H9 (cell line): Measurements from ENCODE around the gene IFT80. TPM values are rescaled to one million over a fixed set of nuclear protein-coding genes. Genes with fewer than 3 reads are reported as not detected.

Experiments
- DNase-seq: peaks from one replicate; pipeline ENCODE4 v3.0.0-alpha.2; 2017
- H2AFZ ChIP-seq: one replicate; pipeline ENCODE4 v1.6.1; 2013; ENCODE audit warnings: mild to moderate bottlenecking, low read length, control low read depth, moderate library complexity
- H2AK5ac ChIP-seq: 2 replicates; pipeline ENCODE4 v1.6.1; 2013; ENCODE audit warnings: low read length, control low read depth, mixed read lengths; ENCODE audit not compliant: insufficient read length
- H2BK120ac ChIP-seq: one replicate; pipeline ENCODE4 v1.6.1; 2013; ENCODE audit warnings: low read depth, mild to moderate bottlenecking, low read length, control low read depth, inconsistent platforms; ENCODE audit not compliant: poor library complexity, severe bottlenecking
- H2BK12ac ChIP-seq: 2 replicates; pipeline ENCODE4 v1.6.1; 2013; ENCODE audit warnings: low read length, control low read depth, mixed read lengths, low read depth; ENCODE audit not compliant: insufficient read length
- H2BK15ac ChIP-seq: 2 replicates; pipeline ENCODE4 v1.6.1; 2013; ENCODE audit warnings: low read depth, low read length, control low read depth
- H2BK20ac ChIP-seq: one replicate; pipeline ENCODE4 v1.6.1; 2013; ENCODE audit warnings: low read depth, mild to moderate bottlenecking, low read length, control low read depth, inconsistent platforms; ENCODE audit not compliant: poor library complexity, severe bottlenecking
- H2BK5ac ChIP-seq: 2 replicates; pipeline ENCODE4 v1.6.1; 2013; ENCODE audit warnings: low read length, control low read depth, mixed read lengths; ENCODE audit not compliant: insufficient read length
- H3K14ac ChIP-seq: 2 replicates; pipeline ENCODE4 v1.6.1; 2013; ENCODE audit warnings: low read length, control low read depth; ENCODE audit not compliant: insufficient read depth
- H3K18ac ChIP-seq: 2 replicates; pipeline ENCODE4 v1.6.1; 2013; ENCODE audit warnings: low read depth, mild to moderate bottlenecking, mixed read lengths, low read length, control low read depth; ENCODE audit not compliant: insufficient read length
- H3K23ac ChIP-seq: 2 replicates; pipeline ENCODE4 v1.6.1; 2013; ENCODE audit warnings: low read length, control low read depth, mixed read lengths, low read depth; ENCODE audit not compliant: insufficient read length
- H3K23me2 ChIP-seq: 2 replicates; pipeline ENCODE4 v1.6.1; 2013; ENCODE audit warnings: low read depth, mild to moderate bottlenecking, mixed read lengths, low read length, control low read depth; ENCODE audit not compliant: insufficient read length, poor library complexity, severe bottlenecking
- H3K27ac ChIP-seq: 2 replicates; pipeline ENCODE4 v1.5.1; 2013; ENCODE audit warnings: low read length, control low read depth, mixed read lengths, low read depth; ENCODE audit not compliant: insufficient read length
- H3K27me3 ChIP-seq: 2 replicates; pipeline ENCODE4 v1.6.1; 2013; ENCODE audit warnings: low read length, control low read depth, inconsistent platforms; ENCODE audit not compliant: insufficient read depth
- H3K4ac ChIP-seq: 2 replicates; pipeline ENCODE4 v1.6.1; 2013; ENCODE audit warnings: low read depth, mild to moderate bottlenecking, control low read depth, inconsistent platforms, low read length, moderate library complexity
- H3K4me1 ChIP-seq: 2 replicates; pipeline ENCODE4 v1.6.1; 2013; ENCODE audit warnings: low read length, control low read depth, inconsistent platforms; ENCODE audit not compliant: insufficient read depth
- H3K4me2 ChIP-seq: 2 replicates; pipeline ENCODE4 v1.6.1; 2013; ENCODE audit warnings: low read length, control low read depth, mixed read lengths; ENCODE audit not compliant: insufficient read length, insufficient read depth
- H3K56ac ChIP-seq: 2 replicates; pipeline ENCODE4 v1.6.1; 2013; ENCODE audit warnings: low read depth, mild to moderate bottlenecking, mixed read lengths, low read length, control low read depth; ENCODE audit not compliant: insufficient read length
- H3K79me1 ChIP-seq: 2 replicates; pipeline ENCODE4 v1.6.1; 2013; ENCODE audit warnings: low read depth, mild to moderate bottlenecking, moderate library complexity, low read length, control low read depth, inconsistent platforms; ENCODE audit not compliant: insufficient read depth, poor library complexity, severe bottlenecking
- H3K79me2 ChIP-seq: 2 replicates; pipeline ENCODE4 v1.6.1; 2013; ENCODE audit warnings: low read length, control low read depth, inconsistent platforms; ENCODE audit not compliant: insufficient read depth
- H3K9ac ChIP-seq: 2 replicates; pipeline ENCODE4 v1.6.1; 2013; ENCODE audit warnings: low read length, control low read depth, mixed read lengths; ENCODE audit not compliant: insufficient read length; ENCODE audit errors: extremely low read depth
- H3K9me3 ChIP-seq: one replicate; pipeline ENCODE4 v1.6.1; 2013; ENCODE audit warnings: low read depth, low read length, inconsistent platforms; ENCODE audit not compliant: control insufficient read depth
- H3T11ph ChIP-seq: one replicate; pipeline ENCODE4 v1.6.1; 2013; ENCODE audit warnings: mild to moderate bottlenecking, low read length, control low read depth, inconsistent platforms
- H4K20me1 ChIP-seq: one replicate; pipeline ENCODE4 v1.6.1; 2013; ENCODE audit not compliant: control insufficient read depth, insufficient read length, insufficient read depth
- H4K5ac ChIP-seq: 2 replicates; pipeline ENCODE4 v1.6.1; 2013; ENCODE audit warnings: low read depth, mild to moderate bottlenecking, mixed read lengths, low read length, control low read depth; ENCODE audit not compliant: insufficient read length
- H4K8ac ChIP-seq: replicated peaks from 2 replicates; pipeline ENCODE4 v1.6.1; 2013; ENCODE audit warnings: low read length, control low read depth, mixed read lengths, low read depth; ENCODE audit not compliant: insufficient read length
- H4K91ac ChIP-seq: 2 replicates; pipeline ENCODE4 v1.6.1; 2013; ENCODE audit warnings: low read depth, mild to moderate bottlenecking, moderate library complexity, mixed read lengths, low read length, control low read depth; ENCODE audit not compliant: insufficient read length
- H3K27ac Mint-ChIP-seq, 3 experiments: 2 replicates in 2 of 3; 3 replicates in 1 of 3; pipeline ENCODE4 v1.8.0; 2020 to 2021; ENCODE audit warnings: mixed read lengths in 3 of 3, mild to moderate bottlenecking in 1 of 3, moderate library complexity in 1 of 3
- H3K27me3 Mint-ChIP-seq: 2 replicates; pipeline ENCODE4 v1.8.0; 2021; ENCODE audit warnings: low read depth, mild to moderate bottlenecking, moderate library complexity, mixed read lengths
- H3K36me3 Mint-ChIP-seq, 3 experiments: 2 replicates in 2 of 3; 3 replicates in 1 of 3; pipeline ENCODE4 v1.8.0; 2020 to 2021; ENCODE audit warnings: low read depth in 3 of 3, mixed read lengths in 3 of 3; ENCODE audit not compliant: insufficient read depth in 1 of 3
- H3K4me1 Mint-ChIP-seq, 2 experiments: 2 replicates each; pipeline ENCODE4 v1.8.0; 2020; ENCODE audit warnings: mixed read lengths in 2 of 2
- H3K4me3 Mint-ChIP-seq, 2 experiments: 2 replicates in 1 of 2; 3 replicates in 1 of 2; pipeline ENCODE4 v1.8.0; 2020 to 2021; ENCODE audit warnings: mild to moderate bottlenecking in 2 of 2, mixed read lengths in 2 of 2, moderate library complexity in 1 of 2
- H3K9me3 Mint-ChIP-seq, 2 experiments: 2 replicates in 1 of 2; 3 replicates in 1 of 2; pipeline ENCODE4 v1.8.0; 2020; ENCODE audit warnings: mild to moderate bottlenecking in 2 of 2, mixed read lengths in 2 of 2, moderate library complexity in 1 of 2
- WGBS: extraction: QIAGEN DNeasy Blood & Tissue Kit; methylation state at CpG from one replicate; pipeline ENCODE4 v1.1.7; 2013; ENCODE audit warnings: missing lambda C conversion rate, low lambda C conversion rate, mixed read lengths; ENCODE audit not compliant: insufficient read length; ENCODE audit errors: extremely low coverage; 5-methylcytosine and 5-hydroxymethylcytosine counted together
- total RNA-seq: library from RNA; stranded (reverse); gene quantifications from 2 replicates; pipeline ENCODE4 v1.2.1, GENCODE V29; 2021
- TF ChIP-seq, protein P1 (sequence below): fragments of 200-600 bp; sonication (generic); conservative IDR thresholded peaks from 3 replicates; pipeline ENCODE4 v1.8.0; 2021; ENCODE audit warnings: antibody characterized with exemption, mild to moderate bottlenecking

Gene IFT80
- total RNA-seq, 1 experiment from 2014 or later: 29.0 TPM

DNA sequence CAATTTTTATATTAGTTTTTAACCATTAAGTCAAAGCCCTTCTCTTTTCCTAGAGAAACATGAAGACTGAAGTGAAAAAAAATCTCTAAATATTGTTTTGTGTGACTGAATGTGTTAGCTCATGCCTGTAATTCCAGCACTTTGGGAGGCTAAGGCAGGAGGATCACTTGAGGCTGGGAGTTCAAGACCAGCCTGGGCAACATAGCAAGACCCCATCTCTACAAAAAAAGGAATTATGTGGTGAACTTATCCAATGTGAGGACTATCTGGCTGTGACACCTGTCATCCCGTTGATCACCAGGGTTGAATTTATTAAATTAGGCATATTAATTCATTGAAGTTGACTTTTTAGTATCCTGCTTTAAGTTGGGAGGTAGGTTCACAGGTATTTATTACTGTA lies 13.5 kb upstream of the IFT80 start:
- H2AFZ ChIP-seq: no peak overlapping the region
- H3K23ac ChIP-seq: no peak overlapping the region
- no peak overlapping the region for H3K4me3 Mint-ChIP-seq
- no peaks in the 10 kb centered on the region; the same call in 1 of the 2 replicates for H3K79me2 ChIP-seq
- no peaks in the 10 kb centered on the region; a peak in 1 of 4 replicates for H3K4me1 Mint-ChIP-seq
- H4K20me1 ChIP-seq: no peaks in the 10 kb centered on the region
- TF ChIP-seq, protein P1, sequence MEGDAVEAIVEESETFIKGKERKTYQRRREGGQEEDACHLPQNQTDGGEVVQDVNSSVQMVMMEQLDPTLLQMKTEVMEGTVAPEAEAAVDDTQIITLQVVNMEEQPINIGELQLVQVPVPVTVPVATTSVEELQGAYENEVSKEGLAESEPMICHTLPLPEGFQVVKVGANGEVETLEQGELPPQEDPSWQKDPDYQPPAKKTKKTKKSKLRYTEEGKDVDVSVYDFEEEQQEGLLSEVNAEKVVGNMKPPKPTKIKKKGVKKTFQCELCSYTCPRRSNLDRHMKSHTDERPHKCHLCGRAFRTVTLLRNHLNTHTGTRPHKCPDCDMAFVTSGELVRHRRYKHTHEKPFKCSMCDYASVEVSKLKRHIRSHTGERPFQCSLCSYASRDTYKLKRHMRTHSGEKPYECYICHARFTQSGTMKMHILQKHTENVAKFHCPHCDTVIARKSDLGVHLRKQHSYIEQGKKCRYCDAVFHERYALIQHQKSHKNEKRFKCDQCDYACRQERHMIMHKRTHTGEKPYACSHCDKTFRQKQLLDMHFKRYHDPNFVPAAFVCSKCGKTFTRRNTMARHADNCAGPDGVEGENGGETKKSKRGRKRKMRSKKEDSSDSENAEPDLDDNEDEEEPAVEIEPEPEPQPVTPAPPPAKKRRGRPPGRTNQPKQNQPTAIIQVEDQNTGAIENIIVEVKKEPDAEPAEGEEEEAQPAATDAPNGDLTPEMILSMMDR: no peak
- no peak for DNase-seq
- no peaks in the 10 kb centered on the region for H3K79me1 ChIP-seq
- H3K27ac ChIP-seq: no peak overlapping the region
- no peaks in the 10 kb centered on the region for H3K9me3 Mint-ChIP-seq
- H3K18ac ChIP-seq: no peak overlapping the region
- H4K91ac ChIP-seq: no peak overlapping the region
- no peak overlapping the region for H3K4ac ChIP-seq
- H3K27ac Mint-ChIP-seq: no peak overlapping the region
- H3T11ph ChIP-seq: no peak overlapping the region
- no peak overlapping the region for H3K14ac ChIP-seq
- no peak overlapping the region for H2BK15ac ChIP-seq
- H3K9me3 ChIP-seq: no peaks in the 10 kb centered on the region
- H4K8ac ChIP-seq: no peak overlapping the region
- no peak overlapping the region for H4K5ac ChIP-seq
- no peak overlapping the region for H3K56ac ChIP-seq
- no peak overlapping the region for H3K4me2 ChIP-seq
- no peak overlapping the region for H2BK5ac ChIP-seq
- no peaks in the 10 kb centered on the region for H3K27me3 Mint-ChIP-seq
- no peak overlapping the region for H2BK20ac ChIP-seq
- no peak overlapping the region for H2BK12ac ChIP-seq
- no peaks in the 10 kb centered on the region for H3K23me2 ChIP-seq
- no peak overlapping the region for H2BK120ac ChIP-seq
- peaks cover 32 to 78% (median 69%) of the 10 kb centered on the region in 3 experiments; a peak in 6 of 7 replicates for H3K36me3 Mint-ChIP-seq
- no peak overlapping the region for H2AK5ac ChIP-seq
- no peak overlapping the region for H3K9ac ChIP-seq
- H3K27me3 ChIP-seq: no peaks in the 10 kb centered on the region
- H3K4me1 ChIP-seq: no peaks in the 10 kb centered on the region
- no CpG with 5 or more reads among the region's 1 CpG for WGBS
